GM23338 (cell line): ENCODE results near the gene ECE1. TPM values are rescaled to one million over a fixed set of nuclear protein-coding genes. Genes with fewer than 3 reads are reported as not detected.

Experiments
- ATAC-seq: fragments of 200-7000 bp; cut with Tn5 transposase; 3 replicates; pipeline ENCODE4 v1.9.1; 2020
- DNase-seq: peaks from one replicate; pipeline ENCODE4 v3.0.0-alpha.2; 2015; ENCODE audit warnings: low spot score
- H2AFZ ChIP-seq: fragments of 200-600 bp; sonication (generic); 2 replicates; pipeline ENCODE4 v1.8.0; 2016; ENCODE audit warnings: antibody characterized with exemption, mild to moderate bottlenecking, moderate library complexity
- H3F3A ChIP-seq: fragments of 200-600 bp; sonication (generic); replicated peaks from 2 replicates; pipeline ENCODE4 v1.8.0; 2017; ENCODE audit warnings: antibody characterized with exemption, mixed run types, low read depth
- H3K27ac ChIP-seq: fragments of 200-600 bp; sonication (generic); 2 replicates; pipeline ENCODE4 v1.6.1; 2016; ENCODE audit warnings: low read depth
- H3K27me3 ChIP-seq: fragments of 200-600 bp; sonication (generic); 2 replicates; pipeline ENCODE4 v1.8.0; 2016; ENCODE audit warnings: mild to moderate bottlenecking, mixed run types, moderate library complexity; ENCODE audit not compliant: insufficient read depth
- H3K36me3 ChIP-seq: fragments of 200-600 bp; sonication (generic); 2 replicates; pipeline ENCODE4 v1.8.0; 2016; ENCODE audit warnings: mild to moderate bottlenecking; ENCODE audit not compliant: insufficient read depth
- H3K4me1 ChIP-seq: fragments of 200-600 bp; sonication (generic); 2 replicates; pipeline ENCODE4 v1.8.0; 2016; ENCODE audit warnings: mild to moderate bottlenecking, moderate library complexity; ENCODE audit not compliant: insufficient read depth
- H3K4me2 ChIP-seq: fragments of 200-600 bp; sonication (generic); 2 replicates; pipeline ENCODE4 v1.7.1; 2017; ENCODE audit warnings: mixed run types
- H3K4me3 ChIP-seq: fragments of 200-600 bp; sonication (generic); 2 replicates; pipeline ENCODE4 v1.6.1; 2016; ENCODE audit warnings: mixed run types
- H3K79me2 ChIP-seq: fragments of 200-600 bp; sonication (generic); replicated peaks from 2 replicates; pipeline ENCODE4 v1.8.0; 2017; ENCODE audit warnings: mild to moderate bottlenecking; ENCODE audit not compliant: insufficient read depth
- H3K9me2 ChIP-seq: fragments of 200-600 bp; sonication (generic); 2 replicates; pipeline ENCODE4 v1.8.0; 2017; ENCODE audit not compliant: insufficient read depth
- H4K20me1 ChIP-seq: fragments of 200-600 bp; sonication (generic); replicated peaks from 2 replicates; pipeline ENCODE4 v1.8.0; 2017; ENCODE audit warnings: mild to moderate bottlenecking; ENCODE audit not compliant: insufficient read depth
- H3K27ac Mint-ChIP-seq: 2 replicates; pipeline ENCODE4 v1.8.0; 2020; ENCODE audit warnings: inconsistent platforms, mild to moderate bottlenecking, moderate library complexity, mixed read lengths
- H3K27me3 Mint-ChIP-seq: 3 replicates; pipeline ENCODE4 v1.8.0; 2022; ENCODE audit warnings: low read depth, mild to moderate bottlenecking, moderate library complexity, mixed read lengths, inconsistent platforms; ENCODE audit not compliant: insufficient read depth, poor library complexity
- H3K36me3 Mint-ChIP-seq: 3 replicates; pipeline ENCODE4 v1.8.0; 2021; ENCODE audit warnings: low read depth, mild to moderate bottlenecking, inconsistent platforms, moderate library complexity, mixed read lengths
- H3K4me1 Mint-ChIP-seq: 3 replicates; pipeline ENCODE4 v1.8.0; 2020; ENCODE audit warnings: mild to moderate bottlenecking, inconsistent platforms, mixed read lengths
- H3K4me3 Mint-ChIP-seq: 3 replicates; pipeline ENCODE4 v1.8.0; 2021; ENCODE audit warnings: moderate library complexity, mild to moderate bottlenecking, inconsistent platforms, mixed read lengths
- H3K9me3 Mint-ChIP-seq: 3 replicates; pipeline ENCODE4 v1.8.0; 2020; ENCODE audit warnings: moderate library complexity, mild to moderate bottlenecking, inconsistent platforms, mixed read lengths
- CREB1 ChIP-seq: fragments of 250-450 bp; sonication (Bioruptor Pico); IDR thresholded peaks from 2 replicates; pipeline ENCODE4 v1.5.0; 2020; ENCODE audit warnings: low read depth, mild to moderate bottlenecking, moderate library complexity
- EZH2phosphoT487 ChIP-seq: fragments of 200-600 bp; sonication (generic); IDR thresholded peaks from one replicate; pipeline ENCODE4 v1.8.1; 2018; ENCODE audit warnings: antibody characterized with exemption; ENCODE audit not compliant: unreplicated experiment
- NANOG ChIP-seq: IDR thresholded peaks from 2 replicates; pipeline ENCODE4 v1.6.1; 2016; ENCODE audit warnings: antibody characterized with exemption, borderline replicate concordance
- STAT1 ChIP-seq: IDR thresholded peaks from one replicate; pipeline ENCODE4 v1.6.1; 2016; ENCODE audit warnings: antibody characterized with exemption; ENCODE audit not compliant: unreplicated experiment
- ZNF331 ChIP-seq: fragments of 250-450 bp; sonication (Bioruptor Pico); IDR thresholded peaks from 2 replicates; pipeline ENCODE4 v1.5.0; 2020; ENCODE audit warnings: low read depth, mild to moderate bottlenecking, moderate library complexity
- polyA plus RNA-seq: library from polyadenylated mRNA; unstranded; fragments of >200 nt; fragmentation: Nextera tagmentation; extraction: Ambion mirVana; gene quantifications from 2 replicates; pipeline ENCODE4 v1.2.1, GENCODE V29; 2016
- total RNA-seq: library from RNA; depleted of rRNA; stranded (reverse); fragments of >200 nt; shearing (Covaris generic); gene quantifications from 2 replicates; pipeline ENCODE4 v1.2.3, GENCODE V29; 2014
- TF ChIP-seq, protein P1 (sequence below), 2 experiments: fragments of 200-600 bp in 1 of 2; sonication (generic) in 1 of 2; conservative IDR thresholded peaks; 2 replicates each; pipeline versions ENCODE4 v1.5.1 to v1.6.1; 2016 to 2017; ENCODE audit warnings: antibody characterized with exemption in 2 of 2, low read depth in 2 of 2, mild to moderate bottlenecking in 2 of 2, moderate library complexity in 1 of 2
- TF ChIP-seq, protein P2 (sequence below): IDR thresholded peaks from one replicate; pipeline ENCODE4 v1.6.1; 2018; ENCODE audit warnings: antibody characterized with exemption; ENCODE audit not compliant: unreplicated experiment

The ECE1 gene
- total and polyA plus RNA-seq, 2 experiments from 2014 or later = 11.0 to 45.0 TPM

DNA sequence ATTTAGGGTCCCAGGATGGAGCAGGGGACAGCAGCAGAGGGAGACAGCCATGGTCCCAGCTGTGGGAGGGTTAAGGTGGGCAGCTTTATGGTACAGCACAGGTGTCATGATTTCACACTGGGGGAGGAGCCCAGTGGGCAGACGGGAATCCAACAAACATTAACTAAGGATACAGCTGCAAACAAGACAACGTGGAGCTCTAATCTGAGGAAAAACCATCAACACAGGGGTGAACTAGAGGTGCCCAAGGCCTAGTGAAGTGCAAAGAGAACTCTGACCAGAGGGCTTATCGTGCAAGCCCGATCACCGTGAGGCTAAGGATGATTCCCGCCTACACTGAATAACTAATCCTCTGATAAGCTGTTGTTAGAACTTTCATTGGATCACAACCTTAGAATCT lies 18.7 kb downstream of the ECE1 start:
- Histone ChIP-seq H3K4me2 (no peak overlapping the region), H3K79me2 (no peaks in the 10 kb centered on the region), H3F3A (no peaks in the 10 kb centered on the region)

DNA sequence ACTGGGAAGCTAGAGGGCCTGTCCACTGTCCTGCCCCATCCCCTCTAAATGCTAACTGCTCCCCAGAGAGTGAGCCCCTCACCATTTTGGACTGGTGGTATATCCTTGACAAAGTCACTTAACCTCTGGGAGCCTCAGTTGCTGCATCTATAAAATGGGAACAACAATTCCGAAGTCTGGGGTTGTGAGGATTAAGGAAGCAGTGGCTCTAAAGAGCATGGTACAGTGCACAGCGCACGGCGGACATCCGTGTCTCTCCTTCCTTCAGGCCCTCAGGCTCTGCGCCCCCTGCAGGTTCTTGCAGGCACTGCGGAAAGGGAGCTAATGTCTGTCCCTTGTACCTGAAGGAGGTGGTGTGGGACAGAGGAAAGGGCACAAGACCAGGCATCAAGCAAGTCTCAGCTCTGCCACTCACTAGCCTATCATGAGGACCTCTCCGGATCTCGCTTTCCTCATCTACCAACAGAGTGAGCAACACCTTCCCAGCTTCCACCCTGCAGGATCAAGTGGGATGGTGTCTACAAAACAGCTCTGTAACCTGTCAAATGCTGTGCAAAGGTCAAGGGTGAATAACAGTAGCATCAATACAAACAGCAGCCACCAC lies 20.1 kb downstream of the ECE1 start:
- Mint-ChIP-seq H3K4me3 (no peak overlapping the region), H3K27ac (no peak overlapping the region), H3K27me3 (peaks cover 9% of the 10 kb centered on the region), H3K9me3 (no peaks in the 10 kb centered on the region), H3K4me1 (no peaks in the 10 kb centered on the region), H3K36me3 (peaks cover 9% of the 10 kb centered on the region; the same call in 2 of the 3 replicates)
- 0 out of 2 replicates have a peak, but pooled peaks cover 5% of the 10 kb centered on the region for H4K20me1 ChIP-seq
- H3F3A ChIP-seq = no peaks in the 10 kb centered on the region
- no peak overlapping the region for H3K27ac ChIP-seq
- H3K4me1 ChIP-seq = no peaks in the 10 kb centered on the region
- peak; percentile 96 for ATAC-seq
- no peak overlapping the region for H2AFZ ChIP-seq
- H3K27me3 ChIP-seq = no peaks in the 10 kb centered on the region
- no peak overlapping the region for H3K4me3 ChIP-seq
- H3K9me2 ChIP-seq = no peaks in the 10 kb centered on the region
- no peak overlapping the region for H3K4me2 ChIP-seq
- no peak for TF ChIP-seq NANOG
- TF ChIP-seq, protein P1, sequence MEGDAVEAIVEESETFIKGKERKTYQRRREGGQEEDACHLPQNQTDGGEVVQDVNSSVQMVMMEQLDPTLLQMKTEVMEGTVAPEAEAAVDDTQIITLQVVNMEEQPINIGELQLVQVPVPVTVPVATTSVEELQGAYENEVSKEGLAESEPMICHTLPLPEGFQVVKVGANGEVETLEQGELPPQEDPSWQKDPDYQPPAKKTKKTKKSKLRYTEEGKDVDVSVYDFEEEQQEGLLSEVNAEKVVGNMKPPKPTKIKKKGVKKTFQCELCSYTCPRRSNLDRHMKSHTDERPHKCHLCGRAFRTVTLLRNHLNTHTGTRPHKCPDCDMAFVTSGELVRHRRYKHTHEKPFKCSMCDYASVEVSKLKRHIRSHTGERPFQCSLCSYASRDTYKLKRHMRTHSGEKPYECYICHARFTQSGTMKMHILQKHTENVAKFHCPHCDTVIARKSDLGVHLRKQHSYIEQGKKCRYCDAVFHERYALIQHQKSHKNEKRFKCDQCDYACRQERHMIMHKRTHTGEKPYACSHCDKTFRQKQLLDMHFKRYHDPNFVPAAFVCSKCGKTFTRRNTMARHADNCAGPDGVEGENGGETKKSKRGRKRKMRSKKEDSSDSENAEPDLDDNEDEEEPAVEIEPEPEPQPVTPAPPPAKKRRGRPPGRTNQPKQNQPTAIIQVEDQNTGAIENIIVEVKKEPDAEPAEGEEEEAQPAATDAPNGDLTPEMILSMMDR (conservative IDR thresholded peaks at IDR 0.05; ENCODE audit: low read depth in 2 of 2) = peak; percentile 97 to 100
- no peaks in the 10 kb centered on the region for H3K36me3 ChIP-seq
- peak; percentile 94 for DNase-seq
- no peaks in the 10 kb centered on the region for H3K79me2 ChIP-seq

More for the DNA sequence above, 18.7 kb downstream of the ECE1 start:
- H3K27ac ChIP-seq = no peak overlapping the region
- H3K27ac Mint-ChIP-seq = no peak overlapping the region
- H3K9me2 ChIP-seq = no peaks in the 10 kb centered on the region
- no peaks in the 10 kb centered on the region for H3K9me3 Mint-ChIP-seq
- H2AFZ ChIP-seq = no peak overlapping the region
- H3K27me3 Mint-ChIP-seq = peaks cover 9% of the 10 kb centered on the region
- DNase-seq (no peak), ATAC-seq (no peak)
- no peaks in the 10 kb centered on the region for H3K27me3 ChIP-seq
- H3K36me3 Mint-ChIP-seq = peaks cover 9% of the 10 kb centered on the region; the same call in 2 of the 3 replicates
- H3K4me3 Mint-ChIP-seq = no peak overlapping the region
- TF ChIP-seq EZH2phosphoT487 (no peak), STAT1 (no peak), ZNF331 (CRISPR knock-in tag) (no peak), NANOG (no peak), CREB1 (CRISPR knock-in tag) (no peak)
- TF ChIP-seq, protein P2, sequence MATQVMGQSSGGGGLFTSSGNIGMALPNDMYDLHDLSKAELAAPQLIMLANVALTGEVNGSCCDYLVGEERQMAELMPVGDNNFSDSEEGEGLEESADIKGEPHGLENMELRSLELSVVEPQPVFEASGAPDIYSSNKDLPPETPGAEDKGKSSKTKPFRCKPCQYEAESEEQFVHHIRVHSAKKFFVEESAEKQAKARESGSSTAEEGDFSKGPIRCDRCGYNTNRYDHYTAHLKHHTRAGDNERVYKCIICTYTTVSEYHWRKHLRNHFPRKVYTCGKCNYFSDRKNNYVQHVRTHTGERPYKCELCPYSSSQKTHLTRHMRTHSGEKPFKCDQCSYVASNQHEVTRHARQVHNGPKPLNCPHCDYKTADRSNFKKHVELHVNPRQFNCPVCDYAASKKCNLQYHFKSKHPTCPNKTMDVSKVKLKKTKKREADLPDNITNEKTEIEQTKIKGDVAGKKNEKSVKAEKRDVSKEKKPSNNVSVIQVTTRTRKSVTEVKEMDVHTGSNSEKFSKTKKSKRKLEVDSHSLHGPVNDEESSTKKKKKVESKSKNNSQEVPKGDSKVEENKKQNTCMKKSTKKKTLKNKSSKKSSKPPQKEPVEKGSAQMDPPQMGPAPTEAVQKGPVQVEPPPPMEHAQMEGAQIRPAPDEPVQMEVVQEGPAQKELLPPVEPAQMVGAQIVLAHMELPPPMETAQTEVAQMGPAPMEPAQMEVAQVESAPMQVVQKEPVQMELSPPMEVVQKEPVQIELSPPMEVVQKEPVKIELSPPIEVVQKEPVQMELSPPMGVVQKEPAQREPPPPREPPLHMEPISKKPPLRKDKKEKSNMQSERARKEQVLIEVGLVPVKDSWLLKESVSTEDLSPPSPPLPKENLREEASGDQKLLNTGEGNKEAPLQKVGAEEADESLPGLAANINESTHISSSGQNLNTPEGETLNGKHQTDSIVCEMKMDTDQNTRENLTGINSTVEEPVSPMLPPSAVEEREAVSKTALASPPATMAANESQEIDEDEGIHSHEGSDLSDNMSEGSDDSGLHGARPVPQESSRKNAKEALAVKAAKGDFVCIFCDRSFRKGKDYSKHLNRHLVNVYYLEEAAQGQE = no peak
- TF ChIP-seq, protein P1 (conservative IDR thresholded peaks at IDR 0.05; ENCODE audit: low read depth in 2 of 2) = no peak
- no peaks in the 10 kb centered on the region for H3K4me1 ChIP-seq
- no peak overlapping the region for H3K4me3 ChIP-seq
- H3K36me3 ChIP-seq = no peaks in the 10 kb centered on the region
- H3K4me1 Mint-ChIP-seq = no peaks in the 10 kb centered on the region
- 0 out of 2 replicates have a peak, but pooled peaks cover 5% of the 10 kb centered on the region for H4K20me1 ChIP-seq
